NCI-H2227 (cell line): ENCODE measurements around the gene METTL3.

Experiments used
- DNase-seq: peaks from one replicate; lab custom pipeline; 2025; ENCODE audit not compliant: unreplicated experiment; lab: John Stamatoyannopoulos, UW

The METTL3 gene

DNA sequence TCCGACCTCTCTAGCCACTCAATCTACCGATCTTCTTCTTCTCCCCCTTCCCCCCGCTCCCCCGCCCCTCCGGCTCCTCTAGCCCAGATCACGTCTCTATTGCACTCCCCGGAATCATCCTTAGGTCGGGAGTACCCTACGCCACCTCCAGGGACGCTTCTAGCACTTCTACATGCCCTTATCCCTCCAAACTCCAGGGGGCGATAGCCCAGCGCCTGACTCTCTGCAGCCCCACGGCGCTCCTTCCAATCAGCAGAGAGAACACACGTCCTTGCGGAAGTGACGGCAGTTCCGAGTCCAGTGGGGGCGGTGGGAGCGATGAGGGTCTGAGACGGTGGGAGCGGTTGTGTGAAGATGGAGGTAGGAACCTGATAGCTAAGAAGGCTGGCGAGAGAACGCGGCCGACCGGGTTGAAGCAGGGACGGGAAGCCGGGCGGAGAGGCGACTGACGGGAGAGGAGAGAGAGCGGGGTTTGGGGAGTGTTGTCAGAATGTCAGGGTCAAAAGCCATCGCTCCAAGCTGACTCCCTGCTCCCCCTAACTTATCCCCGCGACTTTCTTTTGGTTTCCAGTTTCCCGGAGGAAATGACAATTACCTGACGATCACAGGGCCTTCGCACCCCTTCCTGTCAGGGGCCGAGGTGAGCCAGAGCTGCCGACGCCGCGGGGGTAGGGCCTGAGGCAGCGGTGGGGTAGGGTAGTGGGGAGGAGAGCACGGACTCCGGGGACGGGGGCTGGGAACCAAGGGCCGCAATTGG, 34.0 kb downstream of the METTL3 start, which contains the start of the genes RAB2B and TOX4:
TSS of gene RAB2B (minus strand) at position 35 of the 757 bp plus-strand sequence. CDS start 87 bp downstream, outside the sequence.
TSS of gene TOX4 (plus strand) at position 271 of the 757 bp plus-strand sequence. CDS start at position 355, 84 bp downstream.
- peak; percentile 98 for DNase-seq

DNA sequence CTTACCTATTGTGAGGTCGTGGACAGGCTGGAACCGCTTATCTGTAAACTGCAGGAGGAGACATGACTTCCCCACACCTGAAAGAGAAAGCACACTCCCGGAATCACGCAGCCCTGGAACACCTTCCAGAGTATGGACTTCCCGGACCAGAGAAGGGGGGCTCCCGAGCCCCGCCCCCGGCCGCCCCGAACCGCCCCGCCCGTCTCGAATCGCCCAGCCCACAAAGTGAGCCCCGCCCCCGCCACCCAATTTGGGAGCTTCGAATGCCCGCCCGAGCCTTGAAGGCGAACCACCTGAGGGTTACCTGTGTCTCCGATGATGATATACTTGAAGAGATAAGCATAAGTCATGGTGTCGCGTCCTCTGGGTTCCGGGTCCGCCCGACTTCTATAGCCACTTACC, 34.6 kb downstream of the METTL3 start:
- peak; percentile 92 for DNase-seq

- no peak for DNase-seq
These were observed 35.2 kb downstream of the METTL3 start for GRCh38 chr14:21475767-21476522.

DNA sequence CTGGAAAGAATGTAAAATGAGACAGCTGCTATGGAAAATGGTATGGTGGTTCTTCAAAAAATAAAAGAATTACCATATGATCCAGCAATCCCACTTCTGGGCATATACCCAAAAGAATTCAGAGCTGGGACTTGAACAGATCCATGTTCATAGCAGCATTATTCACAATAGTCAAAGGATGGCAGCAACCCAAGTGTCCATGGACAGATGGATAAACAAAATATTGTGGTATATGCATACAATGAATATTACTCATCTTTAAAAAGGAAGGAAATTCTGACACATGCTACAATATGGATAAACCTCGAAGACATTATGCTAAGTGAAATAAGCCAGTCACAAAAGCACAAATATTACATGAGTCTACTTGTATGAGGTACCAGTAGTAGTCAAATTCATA, 43.5 kb downstream of the METTL3 start:
- no peak for DNase-seq

GRCh38 chr14:21455912-21456667, 55.0 kb downstream of the METTL3 start, which contains the start of gene CHD8:
CHD8 (minus strand) TSS chr14:21456123; CDS start chr14:21431643, 24,480 bp downstream.
- DNase-seq: peak; percentile 99

GRCh38 chr14:21455592-21455911, 55.6 kb downstream of the METTL3 start:
- peak; percentile 56 for DNase-seq

GRCh38 chr14:21454843-21455544, 56.1 kb downstream of the METTL3 start:
- DNase-seq: peak; percentile 6

GRCh38 chr14:21449899-21450216, 61.3 kb downstream of the METTL3 start:
- DNase-seq: no peak
